Testis (tissue), 2 donors: Measurements from ENCODE around the gene ITFG2.

Experiments used
- POLR2A ChIP-seq: fragments of 450-650 bp; IDR thresholded peaks from one replicate; pipeline ENCODE4 v1.6.1; 2017; ENCODE audit warnings: antibody characterized with exemption, mild to moderate bottlenecking, moderate library complexity
- TF ChIP-seq, protein P1 (sequence below), 3 experiments: fragments of 450-650 bp in 2 of 3; fragments of 200-600 bp in 1 of 3; sonication (generic) in 1 of 3; IDR thresholded peaks; one replicate each; pipeline ENCODE4 v1.5.1; 2016 to 2019; ENCODE audit warnings: antibody characterized with exemption in 3 of 3, mild to moderate bottlenecking in 2 of 3, moderate library complexity in 1 of 3

DNA sequence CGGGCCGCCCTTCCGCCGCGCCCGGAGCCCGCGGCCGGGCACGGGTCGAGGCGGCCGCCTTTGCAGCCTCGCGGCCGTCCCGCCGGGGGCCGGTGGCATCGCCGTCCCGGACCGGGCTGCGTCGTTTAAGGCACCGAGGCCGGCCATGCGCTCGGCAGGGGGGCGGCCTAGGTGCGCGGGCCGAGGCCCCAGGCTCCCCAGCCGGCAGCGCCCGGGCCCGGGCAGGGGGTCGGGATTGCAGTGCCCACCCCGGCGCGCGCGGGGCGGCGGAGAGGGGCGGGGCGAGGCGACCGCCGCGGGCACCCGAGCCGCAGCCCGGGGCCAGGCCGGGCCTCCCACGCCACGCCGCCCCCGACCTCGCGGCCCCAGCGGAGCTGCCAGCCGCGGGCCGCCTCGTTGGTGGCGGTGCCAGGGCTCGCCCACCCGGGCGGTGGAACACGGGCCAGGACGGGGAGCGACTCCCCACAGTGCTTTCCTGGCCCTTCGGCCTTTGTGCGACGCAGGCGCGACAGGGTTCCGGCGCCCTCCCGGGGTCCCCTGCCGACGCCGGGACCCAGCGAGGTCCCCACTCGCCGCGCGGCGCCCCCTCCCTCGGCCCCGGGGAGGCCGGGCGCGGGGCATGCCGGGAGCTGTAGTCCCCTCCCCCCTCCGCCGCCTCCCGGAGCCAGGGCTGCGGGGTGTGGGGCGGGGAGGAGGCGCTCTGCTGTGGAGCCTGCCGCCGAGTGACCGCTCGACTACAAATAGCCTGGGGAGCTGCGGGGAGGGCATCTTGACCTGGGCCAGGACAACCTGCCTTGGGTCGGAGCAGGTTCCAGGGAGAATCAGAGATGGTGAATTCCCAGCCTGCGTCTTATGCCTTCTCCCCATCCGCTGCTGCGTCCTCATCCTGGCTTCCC, 16.9 kb upstream of the ITFG2 start:
- TF ChIP-seq, protein P1, sequence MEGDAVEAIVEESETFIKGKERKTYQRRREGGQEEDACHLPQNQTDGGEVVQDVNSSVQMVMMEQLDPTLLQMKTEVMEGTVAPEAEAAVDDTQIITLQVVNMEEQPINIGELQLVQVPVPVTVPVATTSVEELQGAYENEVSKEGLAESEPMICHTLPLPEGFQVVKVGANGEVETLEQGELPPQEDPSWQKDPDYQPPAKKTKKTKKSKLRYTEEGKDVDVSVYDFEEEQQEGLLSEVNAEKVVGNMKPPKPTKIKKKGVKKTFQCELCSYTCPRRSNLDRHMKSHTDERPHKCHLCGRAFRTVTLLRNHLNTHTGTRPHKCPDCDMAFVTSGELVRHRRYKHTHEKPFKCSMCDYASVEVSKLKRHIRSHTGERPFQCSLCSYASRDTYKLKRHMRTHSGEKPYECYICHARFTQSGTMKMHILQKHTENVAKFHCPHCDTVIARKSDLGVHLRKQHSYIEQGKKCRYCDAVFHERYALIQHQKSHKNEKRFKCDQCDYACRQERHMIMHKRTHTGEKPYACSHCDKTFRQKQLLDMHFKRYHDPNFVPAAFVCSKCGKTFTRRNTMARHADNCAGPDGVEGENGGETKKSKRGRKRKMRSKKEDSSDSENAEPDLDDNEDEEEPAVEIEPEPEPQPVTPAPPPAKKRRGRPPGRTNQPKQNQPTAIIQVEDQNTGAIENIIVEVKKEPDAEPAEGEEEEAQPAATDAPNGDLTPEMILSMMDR (IDR thresholded peaks at IDR 0.05): no peak
- no peak for TF ChIP-seq POLR2A
